Left forelimb (tissue), 1 donor: Measurements from ENCODE around the gene PPHLN1.

Experiments used
- DNase-seq: peaks from one replicate; pipeline ENCODE4 v3.0.0-alpha.2; 2018; ENCODE audit warnings: low spot score

The PPHLN1 gene

GRCh38 chr12:42442888-42443287 is 116.9 kb downstream of the PPHLN1 start:
- DNase-seq, result no peak

DNA sequence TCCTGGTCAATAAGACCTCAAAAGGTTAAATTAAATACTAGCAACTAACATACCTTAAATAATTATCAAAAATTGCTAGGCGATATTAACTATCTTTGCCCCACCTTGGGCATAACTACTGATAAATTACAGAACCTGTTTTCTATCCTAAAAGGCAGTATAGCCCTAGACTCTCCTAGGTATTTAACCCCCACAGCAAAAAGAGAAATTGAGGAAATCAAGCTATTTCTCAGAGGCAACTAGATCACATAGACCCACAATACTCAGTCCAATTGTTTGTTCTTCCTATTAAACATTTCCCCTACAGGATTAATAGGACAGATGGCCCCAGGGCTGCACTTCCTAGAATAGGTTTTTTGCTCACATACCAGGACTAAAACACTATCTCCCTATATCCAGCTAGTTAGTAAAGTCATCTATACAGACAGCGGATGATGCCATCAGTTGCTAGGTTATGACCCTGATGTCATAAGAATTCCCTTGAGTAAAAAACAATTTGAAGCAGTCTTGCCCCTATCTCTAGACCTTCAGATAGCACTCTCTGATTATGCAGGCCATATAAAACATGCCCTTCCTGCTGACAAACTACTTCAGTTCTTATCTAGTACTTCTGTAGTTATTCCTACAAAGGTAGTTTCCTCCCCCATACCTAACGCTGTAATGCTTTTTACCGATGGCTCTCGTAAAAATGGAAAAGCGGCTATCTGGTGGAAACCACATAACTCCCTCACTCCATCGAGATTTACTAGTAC is 118.4 kb downstream of the PPHLN1 start:
- DNase-seq, result no peak

GRCh38 chr12:42445891-42446290 is 119.9 kb downstream of the PPHLN1 start:
- DNase-seq, result no peak

GRCh38 chr12:42446761-42447160 is 120.8 kb downstream of the PPHLN1 start:
- no peak for DNase-seq

DNA sequence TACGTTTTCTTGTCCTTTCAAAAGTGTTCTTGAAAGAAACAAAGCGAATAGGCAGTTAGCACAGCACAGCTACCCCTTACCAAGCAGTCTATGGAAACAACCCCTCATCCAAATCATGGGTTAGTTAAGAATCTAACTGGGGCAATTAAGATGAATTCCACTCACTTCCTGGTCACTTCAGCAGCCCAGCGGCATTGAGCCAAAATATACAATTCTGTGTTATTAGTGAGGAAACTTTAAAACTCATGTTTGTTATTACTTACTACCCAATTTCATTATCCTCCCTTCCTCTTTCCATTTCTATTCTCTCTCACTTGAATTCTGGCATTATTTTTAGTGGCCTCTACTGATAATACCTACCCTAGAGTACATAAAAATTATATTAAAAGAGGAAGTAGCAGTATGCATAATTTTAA is 121.4 kb downstream of the PPHLN1 start:
- DNase-seq, result no peak

DNA sequence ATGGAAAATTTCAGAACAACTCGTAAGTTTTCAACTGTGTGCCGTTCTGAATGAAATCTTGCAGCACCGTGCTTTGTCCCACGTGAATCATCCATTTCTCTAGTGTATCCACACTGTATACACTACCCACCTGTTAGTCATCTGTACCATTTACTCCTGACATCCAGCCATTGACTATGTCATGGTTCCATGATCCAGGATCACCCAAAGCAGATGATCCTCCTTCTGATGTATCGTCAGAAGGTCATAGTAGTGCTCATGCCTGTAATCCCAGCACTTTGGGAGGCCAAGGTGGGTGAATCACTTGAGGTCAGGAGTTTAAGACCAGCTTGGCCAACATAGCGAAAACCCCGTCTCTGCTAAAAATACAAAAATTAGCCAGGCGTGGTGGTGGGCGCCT is 122.9 kb downstream of the PPHLN1 start:
- DNase-seq, result no peak

- DNase-seq, result no peak
Observed at GRCh38 chr12:42450248-42450647, 124.3 kb downstream of the PPHLN1 start.

DNA sequence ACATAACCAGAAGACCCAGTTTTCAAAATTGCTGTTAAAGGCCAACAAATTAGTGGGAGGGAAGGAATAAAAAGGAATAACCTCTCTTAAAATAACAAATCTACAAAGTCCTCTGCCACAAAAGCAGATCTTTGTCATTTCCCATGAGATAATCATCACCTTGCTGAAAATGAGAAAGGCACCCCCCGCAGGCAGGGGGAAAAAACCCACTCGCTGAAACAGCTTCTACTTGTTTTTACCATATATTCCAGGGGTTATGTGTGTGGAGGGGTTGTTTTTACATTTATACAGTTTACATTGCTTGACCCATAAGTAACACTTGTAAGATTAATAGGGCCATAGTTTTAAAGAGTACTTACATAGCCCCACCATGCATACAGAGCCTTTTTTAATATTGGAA is 132.6 kb downstream of the PPHLN1 start:
- DNase-seq, result no peak

GRCh38 chr12:42459336-42459847 is 133.4 kb downstream of the PPHLN1 start:
- no peak for DNase-seq

GRCh38 chr12:42462486-42462885 is 136.5 kb downstream of the PPHLN1 start:
- no peak for DNase-seq

GRCh38 chr12:42463671-42464070 is 137.7 kb downstream of the PPHLN1 start:
- DNase-seq, result no peak

- no peak for DNase-seq
Observed at GRCh38 chr12:42468341-42468821, 142.4 kb downstream of the PPHLN1 start.

GRCh38 chr12:42468921-42469320 is 143.0 kb downstream of the PPHLN1 start:
- no peak for DNase-seq

GRCh38 chr12:42469355-42470175 is 143.6 kb downstream of the PPHLN1 start:
- no peak for DNase-seq

- DNase-seq, result no peak
Observed at GRCh38 chr12:42472376-42472775, 146.4 kb downstream of the PPHLN1 start.

GRCh38 chr12:42473130-42473529 is 147.2 kb downstream of the PPHLN1 start:
- no peak for DNase-seq

- DNase-seq, result no peak
Observed at GRCh38 chr12:42473561-42473960, 147.6 kb downstream of the PPHLN1 start.

DNA sequence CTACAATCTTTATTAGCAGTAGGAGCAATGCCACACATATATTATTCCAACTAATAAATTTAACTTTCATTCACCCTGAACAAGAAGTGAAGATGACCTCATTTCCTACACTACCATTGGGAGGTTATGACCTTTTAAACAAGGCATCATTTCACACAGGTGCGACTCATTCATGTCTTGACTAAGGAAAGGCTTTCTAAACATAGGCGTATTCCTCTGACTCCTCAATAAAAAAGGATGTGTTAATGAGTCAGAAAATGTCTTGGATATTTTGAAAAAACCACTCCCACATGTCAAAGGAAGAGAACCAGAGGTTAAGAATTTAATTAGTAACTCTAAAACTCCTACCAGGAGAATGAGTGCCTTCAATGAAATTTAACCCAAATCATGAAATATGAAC is 148.4 kb downstream of the PPHLN1 start:
- no peak for DNase-seq

GRCh38 chr12:42475106-42475505 is 149.1 kb downstream of the PPHLN1 start:
- DNase-seq, result no peak

DNA sequence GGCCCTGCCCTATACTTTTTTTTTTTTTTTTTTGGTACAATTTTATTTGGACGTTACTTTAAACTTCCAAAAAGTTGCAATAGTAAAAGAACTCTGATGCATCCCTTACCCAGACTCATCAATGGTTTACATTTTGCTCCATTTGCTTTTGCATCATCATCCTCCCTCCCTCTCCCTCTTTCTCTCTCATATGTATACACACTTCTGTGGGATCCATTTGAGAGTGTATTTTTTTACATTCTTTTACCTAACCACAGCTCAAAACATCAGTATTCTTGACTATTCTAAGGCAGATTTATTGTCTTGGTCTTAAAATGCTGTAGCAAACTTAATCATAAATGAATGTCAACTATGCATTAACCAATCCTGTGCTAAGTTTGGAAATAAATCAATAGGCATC is 152.0 kb downstream of the PPHLN1 start:
- DNase-seq, result no peak

DNA sequence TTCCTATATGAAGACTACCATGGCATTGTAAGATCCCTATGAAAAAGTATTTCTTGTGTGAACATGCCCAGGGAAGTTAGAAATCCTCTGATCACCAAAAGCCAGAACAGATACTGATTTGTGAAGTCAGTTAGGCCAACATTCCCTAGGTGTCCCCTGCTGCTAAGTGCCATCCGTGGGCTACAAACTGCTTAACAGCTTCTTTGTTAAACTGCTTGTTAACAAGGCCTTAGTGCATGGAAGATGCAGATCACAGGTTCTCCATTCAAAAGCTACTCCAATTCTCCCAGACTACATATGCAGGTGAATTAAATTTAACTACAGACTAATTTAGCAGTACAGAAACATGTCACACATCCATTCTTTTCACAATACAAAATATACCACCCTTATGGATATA is 155.4 kb downstream of the PPHLN1 start:
- no peak for DNase-seq

GRCh38 chr12:42482041-42482747 is 156.2 kb downstream of the PPHLN1 start:
- peak; percentile 73 for DNase-seq
